A549 (cell line): Measurements from ENCODE around the gene EIF3M. TPM values are rescaled to one million over a fixed set of nuclear protein-coding genes. Genes with fewer than 3 reads are reported as not detected.
A peak's percentile ranks its signal among the peaks of the same experiment; 100 is the strongest.

Experiments used
- ATAC-seq, 2 experiments: fragments of 200-7000 bp in 1 of 2; fragments of >200 bp in 1 of 2; cut with Nextera tagmentation in 1 of 2; cut with Tn5 transposase in 1 of 2; 3 replicates each; pipeline versions ENCODE4 v1.8.0 to v1.9.1; 2018 to 2020; ENCODE audit warnings: mild to moderate bottlenecking in 1 of 2, moderate library complexity in 1 of 2
- CTCF ChIA-PET: fragments of 300-600 bp; sonication (Branson Sonifier 250); formaldehyde crosslinking; extraction: SDS; loops from one replicate; lab custom pipeline; 2021; ENCODE audit warnings: antibody characterized with exemption, inconsistent platforms; lab: Yijun Ruan, JAX
- POLR2A ChIA-PET: fragments of 350-600 bp; formaldehyde crosslinking; extraction: SDS; loops from one replicate; lab custom pipeline; 2021; ENCODE audit warnings: antibody characterized with exemption, inconsistent platforms; lab: Yijun Ruan, JAX
- DNase-seq, 2 experiments: peaks; one replicate each; pipeline versions ENCODE4 v3.0.0 to v3.0.0-alpha.2; 2011 to 2016; ENCODE audit warnings: low read depth in 1 of 2, low spot score in 1 of 2
- FAIRE-seq: peaks from 2 replicates; lab custom pipeline; 2011; peaks lifted over from hg19 to GRCh38; lab: Jason Lieb, UNC
- H3K27ac ChIP-seq, 2 experiments: fragments of >200 bp; sonication (Bioruptor Twin); formaldehyde crosslinking; 3 replicates each; pipeline ENCODE4 v1.5.1; 2016 to 2017
- H3K4me1 ChIP-seq: fragments of >200 bp; sonication (Bioruptor Twin); formaldehyde crosslinking; 3 replicates; pipeline ENCODE4 v1.6.1; 2016
- H3K4me2 ChIP-seq: fragments of >200 bp; sonication (Bioruptor Twin); formaldehyde crosslinking; 3 replicates; pipeline ENCODE4 v1.6.1; 2016
- H3K4me3 ChIP-seq: fragments of >200 bp; sonication (Bioruptor Twin); formaldehyde crosslinking; 3 replicates; pipeline ENCODE4 v1.5.1; 2016
- H3K9me3 ChIP-seq: fragments of >200 bp; sonication (Bioruptor Twin); formaldehyde crosslinking; 3 replicates; pipeline ENCODE4 v1.6.1; 2016
- BCL3 ChIP-seq: fragments of >200 bp; sonication (Bioruptor Twin); formaldehyde crosslinking; IDR thresholded peaks from 3 replicates; pipeline ENCODE4 v1.6.1; 2016
- CBX2 ChIP-seq: fragments of 200-600 bp; sonication (generic); IDR thresholded peaks from 2 replicates; pipeline ENCODE4 v1.6.1; 2016; ENCODE audit warnings: low read depth, mild to moderate bottlenecking, borderline replicate concordance
- CEBPB ChIP-seq, 2 experiments: fragments of >200 bp in 1 of 2; sonication (Bioruptor Twin) in 1 of 2; formaldehyde crosslinking in 1 of 2; IDR thresholded peaks; 2 replicates each; pipeline ENCODE4 v1.6.1; 2012 to 2016
- CHD4 ChIP-seq: fragments of 200-600 bp; sonication (generic); IDR thresholded peaks from 2 replicates; pipeline ENCODE4 v1.6.1; 2016; ENCODE audit warnings: antibody characterized with exemption, mild to moderate bottlenecking, borderline replicate concordance
- CTCF ChIP-seq: fragments of >200 bp; sonication (Bioruptor Twin); formaldehyde crosslinking; IDR thresholded peaks from 3 replicates; pipeline ENCODE4 v1.5.1; 2016
- EP300 ChIP-seq, 2 experiments: fragments of >200 bp; sonication (Bioruptor Twin); formaldehyde crosslinking; IDR thresholded peaks; 2 replicates in 1 of 2; 3 replicates in 1 of 2; pipeline ENCODE4 v1.6.1; 2016 to 2017
- FOSL2 ChIP-seq, 2 experiments: fragments of 450-650 bp in 1 of 2; fragments of >200 bp in 1 of 2; sonication (Bioruptor Twin) in 1 of 2; formaldehyde crosslinking; IDR thresholded peaks; 2 replicates each; pipeline versions ENCODE4 v1.5.0 to v1.6.1; 2016 to 2020; ENCODE audit warnings: mild to moderate bottlenecking in 1 of 2, moderate library complexity in 1 of 2
- GATA3 ChIP-seq: IDR thresholded peaks from 2 replicates; pipeline ENCODE4 v1.6.1; 2012; ENCODE audit warnings: borderline replicate concordance
- HDAC2 ChIP-seq: fragments of 200-600 bp; sonication (generic); IDR thresholded peaks from 2 replicates; pipeline ENCODE4 v1.6.1; 2016
- HES2 ChIP-seq: fragments of >200 bp; sonication (Bioruptor Twin); formaldehyde crosslinking; IDR thresholded peaks from 2 replicates; pipeline ENCODE4 v1.6.1; 2016
- HOXA7 ChIP-seq: fragments of 250-450 bp; sonication (Bioruptor Pico); IDR thresholded peaks from 2 replicates; pipeline ENCODE4 v1.5.0; 2020; ENCODE audit warnings: mild to moderate bottlenecking, moderate library complexity
- JUN ChIP-seq, 2 experiments: fragments of >200 bp; sonication (Bioruptor Twin); formaldehyde crosslinking; IDR thresholded peaks; 2 replicates in 1 of 2; 3 replicates in 1 of 2; pipeline ENCODE4 v1.6.1; 2016 to 2017
- JUNB ChIP-seq: fragments of >200 bp; sonication (Bioruptor Twin); formaldehyde crosslinking; IDR thresholded peaks from 2 replicates; pipeline ENCODE4 v1.6.1; 2016
- KDM1A ChIP-seq: fragments of 200-600 bp; sonication (generic); IDR thresholded peaks from 2 replicates; pipeline ENCODE4 v1.6.1; 2016; ENCODE audit warnings: low read depth, mild to moderate bottlenecking
- KDM5A ChIP-seq: fragments of 200-600 bp; sonication (generic); IDR thresholded peaks from 2 replicates; pipeline ENCODE4 v1.6.1; 2016; ENCODE audit warnings: antibody characterized with exemption, mild to moderate bottlenecking
- MAZ ChIP-seq: fragments of 150-350 bp; IDR thresholded peaks from 2 replicates; pipeline ENCODE4 v1.6.1; 2014; ENCODE audit warnings: antibody characterized with exemption, low read depth, low read length, borderline replicate concordance
- MYC ChIP-seq: IDR thresholded peaks from 2 replicates; pipeline ENCODE4 v1.6.1; 2012; ENCODE audit warnings: mild to moderate bottlenecking, inconsistent platforms, low read length, improper control_type of control experiment, borderline replicate concordance
- NPAS2 ChIP-seq: fragments of 250-450 bp; sonication (Bioruptor Pico); IDR thresholded peaks from 2 replicates; pipeline ENCODE4 v1.8.0; 2022; ENCODE audit warnings: mild to moderate bottlenecking, moderate library complexity, borderline replicate concordance
- RAD21 ChIP-seq, 2 experiments: fragments of >200 bp in 1 of 2; sonication (Bioruptor Twin) in 1 of 2; formaldehyde crosslinking in 1 of 2; IDR thresholded peaks in 1 of 2; conservative IDR thresholded peaks in 1 of 2; 2 replicates in 1 of 2; 3 replicates in 1 of 2; pipeline ENCODE4 v1.6.1; 2012 to 2018; ENCODE audit warnings: inconsistent platforms in 1 of 2
- RFX5 ChIP-seq: fragments of 450-650 bp; IDR thresholded peaks from 2 replicates; pipeline ENCODE4 v1.7.1; 2014; ENCODE audit warnings: antibody characterized with exemption, mild to moderate bottlenecking, moderate library complexity
- TFCP2L1 ChIP-seq: fragments of 250-450 bp; sonication (Bioruptor Pico); IDR thresholded peaks from 2 replicates; pipeline ENCODE4 v1.5.0; 2021; ENCODE audit warnings: mild to moderate bottlenecking
- ZSCAN20 ChIP-seq: fragments of 250-450 bp; sonication (Bioruptor Pico); IDR thresholded peaks from 2 replicates; pipeline ENCODE4 v1.8.0; 2022; ENCODE audit warnings: mild to moderate bottlenecking, moderate library complexity
- WGBS: methylation state at CpG from one replicate; pipeline ENCODE4 v1.1.6; 2017; ENCODE audit errors: missing lambda C conversion rate; 5-methylcytosine and 5-hydroxymethylcytosine counted together
- polyA plus RNA-seq, 4 experiments: library from polyadenylated mRNA; depleted of rRNA in 3 of 4; stranded (reverse); fragments of >200 nt; fragmentation: RNase III in 1 of 4; extraction: RNeasy Plus Mini Kit Qiagen cat#74134 plus additional on column Dnase treatment in 1 of 4; gene quantifications; 2 replicates in 3 of 4; 3 replicates in 1 of 4; pipeline ENCODE4 v1.2.3, GENCODE V29; 2011 to 2017

The EIF3M gene
- polyA plus RNA-seq, 2 of the 4 experiments (the other 2 are of a cell fraction), result 436 to 890 TPM

DNA sequence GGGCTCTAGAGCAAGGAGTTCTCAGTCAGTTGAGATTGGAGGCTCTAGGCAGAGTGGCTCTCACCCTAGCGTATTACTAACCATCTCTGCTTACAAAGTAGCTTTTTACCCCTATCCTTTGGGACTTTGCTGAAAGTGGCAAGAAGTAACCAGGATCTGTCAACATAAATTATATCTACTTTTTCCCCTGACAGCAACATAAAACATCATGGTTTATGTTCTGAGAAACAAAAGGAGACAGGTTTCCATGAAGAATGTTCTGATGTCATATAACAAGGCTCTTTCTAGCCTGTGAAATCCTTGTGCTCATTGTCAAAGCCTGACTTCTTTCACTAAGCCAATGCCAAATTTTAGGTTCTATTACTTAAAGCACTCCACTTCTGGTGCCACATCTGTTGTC lies 7.2 kb upstream of the EIF3M start:
- 91% methylated on average over 1 of the region's 1 CpG for WGBS
- DNase-seq, result no peak
- ChIA-PET POLR2A (no interaction called here), CTCF (interaction anchor here (0.6 kb wide), 1 partner anchor 108 kb away, joined by 3 read pairs; no protein-coding TSS in a partner anchor)
- TF ChIP-seq HOXA7 (CRISPR knock-in tag), result no peak
- no peak for TF ChIP-seq HDAC2
- TF ChIP-seq CBX2, result no peak
- TF ChIP-seq KDM5A, result no peak
- no peak for TF ChIP-seq MAZ
- TF ChIP-seq KDM1A, result no peak
- no peak for TF ChIP-seq CTCF
- TF ChIP-seq RAD21 (conservative IDR thresholded peaks at IDR 0.05 in 1 of 2, IDR thresholded peaks at IDR 0.05 in 1 of 2), result no peak
- TF ChIP-seq ZSCAN20 (CRISPR knock-in tag), result no peak
- H3K27ac ChIP-seq, result no peak overlapping the region
- no peak for ATAC-seq
- no peak for FAIRE-seq
- H3K9me3 ChIP-seq, result no peaks in the 10 kb centered on the region
- peaks cover 10% of the 10 kb centered on the region for H3K4me1 ChIP-seq
- no peak overlapping the region for H3K4me3 ChIP-seq
- no peak overlapping the region for H3K4me2 ChIP-seq

DNA sequence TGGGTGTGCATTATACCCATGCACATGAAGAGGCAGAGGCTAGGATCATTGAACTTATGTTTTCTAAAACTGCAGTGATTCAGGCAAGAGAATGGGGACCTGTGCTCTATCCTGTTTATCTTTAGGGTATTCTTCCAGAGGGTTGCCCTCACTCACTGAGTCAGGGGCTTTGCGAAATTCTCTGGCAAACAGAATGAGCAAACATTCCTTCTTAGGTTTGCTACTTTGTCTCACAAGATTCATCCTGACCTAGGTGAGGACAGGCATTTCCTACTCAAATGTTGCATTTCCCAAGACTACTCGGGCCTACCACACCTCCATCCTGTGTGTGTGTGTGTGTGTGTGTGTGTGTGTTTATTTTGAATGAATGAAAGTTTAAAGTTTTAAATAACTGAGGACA lies 2.7 kb upstream of the EIF3M start:
- Histone ChIP-seq H3K4me2 (peak overlapping the region; percentile 39), H3K27ac (peak overlapping the region in 1 of 2 experiments; percentile 54; a peak in 3 of 6 replicates), H3K4me3 (no peak overlapping the region), H3K4me1 (peaks cover 25% of the 10 kb centered on the region), H3K9me3 (no peaks in the 10 kb centered on the region)
- ATAC-seq, result no peak
- WGBS, result 36% methylated on average over 2 of the region's 2 CpGs
- DNase-seq, result peak in 1 of 2 experiments; percentile 60
- POLR2A ChIA-PET, result no interaction called here
- CTCF ChIA-PET, result no interaction called here
- FAIRE-seq, result no peak
- TF ChIP-seq EP300 (IDR thresholded peaks at IDR 0.05), result no peak
- TF ChIP-seq JUN (IDR thresholded peaks at IDR 0.05), result 0 out of 5 replicates have a peak, but pooled peaks of 1 of the 2 experiments have one; percentile 25
- peak; percentile 60 to 66 for TF ChIP-seq CEBPB (IDR thresholded peaks at IDR 0.05)
- TF ChIP-seq NPAS2 (CRISPR knock-in tag), result no peak
- no peak for TF ChIP-seq CTCF
- TF ChIP-seq TFCP2L1 (CRISPR knock-in tag), result no peak
- no peak for TF ChIP-seq MYC
- TF ChIP-seq GATA3, result 0 out of 2 replicates have a peak, but pooled peaks have one; percentile 14
- TF ChIP-seq HOXA7 (CRISPR knock-in tag), result no peak
- TF ChIP-seq RFX5, result no peak
- TF ChIP-seq CHD4, result no peak

DNA sequence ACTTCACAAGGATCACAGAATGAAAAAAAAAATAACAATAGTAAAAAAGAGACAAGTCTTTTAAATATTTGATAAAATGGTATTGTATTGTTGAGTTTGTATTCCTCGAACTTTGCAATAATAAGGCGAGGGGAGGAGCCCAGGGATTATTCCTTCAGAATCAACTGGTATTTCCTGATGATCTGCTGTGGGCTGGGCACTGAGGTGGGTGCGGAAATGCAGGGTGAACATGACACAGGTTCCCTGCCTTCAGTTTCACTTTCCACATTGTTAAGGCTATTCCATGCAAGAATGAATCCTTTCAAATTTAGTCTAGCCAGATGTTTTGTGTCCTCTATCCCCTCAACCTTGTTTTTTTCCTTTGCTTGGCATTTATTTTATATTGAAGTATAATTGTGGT lies 2.1 kb upstream of the EIF3M start:
- CTCF ChIA-PET, result interaction anchor here (0.6 to 1.2 kb wide), 2 partner anchors 20 to 146 kb away, joined by 3 read pairs; no protein-coding TSS in a partner anchor
- Histone ChIP-seq H3K4me2 (peak overlapping the region; percentile 39; the same call in 2 of the 3 replicates), H3K9me3 (no peaks in the 10 kb centered on the region), H3K27ac (peak overlapping the region in 1 of 2 experiments; percentile 54; a peak in 2 of 6 replicates), H3K4me3 (no peak overlapping the region), H3K4me1 (peaks cover 31% of the 10 kb centered on the region)
- WGBS, result 82% methylated on average over 3 of the region's 3 CpGs
- POLR2A ChIA-PET, result no interaction called here
- no peak for TF ChIP-seq FOSL2 (IDR thresholded peaks at IDR 0.05)
- no peak for TF ChIP-seq FOSL2 (CRISPR knock-in tag; IDR thresholded peaks at IDR 0.05)
- TF ChIP-seq HES2, result no peak
- TF ChIP-seq KDM1A, result no peak
- no peak for TF ChIP-seq CHD4
- no peak for TF ChIP-seq BCL3
- TF ChIP-seq MYC, result no peak
- TF ChIP-seq JUNB, result no peak
- FAIRE-seq, result no peak
- ATAC-seq, result no peak
- DNase-seq, result no peak
